Left hindlimb (tissue), 1 donor: ENCODE measurements around the gene NCKAP5.

Source experiments
- DNase-seq: peaks from one replicate; pipeline ENCODE4 v3.0.0-alpha.2; 2018

NCKAP5 gene

DNA sequence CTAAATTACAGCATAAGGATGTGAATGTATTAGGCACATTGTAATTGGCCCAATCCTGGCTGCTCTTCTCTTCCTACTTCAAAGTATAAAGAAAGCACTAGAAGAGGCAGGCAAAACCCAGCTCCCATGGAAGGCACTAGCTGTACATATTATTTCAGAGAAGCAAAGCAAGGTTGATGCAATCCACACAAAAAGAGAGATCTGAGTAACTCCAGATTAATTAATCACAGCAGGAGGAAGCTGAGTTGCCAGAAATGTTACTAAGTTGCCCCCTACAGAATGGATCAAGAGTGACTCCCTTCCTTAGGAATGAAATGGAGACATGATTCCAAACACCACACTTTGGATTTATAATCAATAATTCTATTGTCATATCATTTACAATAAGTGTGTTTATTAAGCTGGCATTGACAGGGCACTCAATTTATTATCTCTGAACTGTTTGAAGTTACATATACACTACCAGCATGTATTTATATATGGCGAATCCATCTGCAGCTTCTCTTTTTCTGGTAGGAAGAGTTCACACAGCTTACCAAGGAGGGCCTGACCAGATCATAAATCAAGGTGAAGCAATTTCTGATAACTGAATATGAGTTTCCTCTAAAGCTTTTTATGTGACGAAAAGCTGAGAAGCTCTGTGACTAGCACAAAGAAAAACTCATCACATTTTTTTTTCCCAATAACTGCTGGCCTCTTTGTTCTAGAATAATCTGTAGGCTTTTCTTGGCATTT is 505.2 kb downstream of the NCKAP5 start:
- no peak for DNase-seq

DNA sequence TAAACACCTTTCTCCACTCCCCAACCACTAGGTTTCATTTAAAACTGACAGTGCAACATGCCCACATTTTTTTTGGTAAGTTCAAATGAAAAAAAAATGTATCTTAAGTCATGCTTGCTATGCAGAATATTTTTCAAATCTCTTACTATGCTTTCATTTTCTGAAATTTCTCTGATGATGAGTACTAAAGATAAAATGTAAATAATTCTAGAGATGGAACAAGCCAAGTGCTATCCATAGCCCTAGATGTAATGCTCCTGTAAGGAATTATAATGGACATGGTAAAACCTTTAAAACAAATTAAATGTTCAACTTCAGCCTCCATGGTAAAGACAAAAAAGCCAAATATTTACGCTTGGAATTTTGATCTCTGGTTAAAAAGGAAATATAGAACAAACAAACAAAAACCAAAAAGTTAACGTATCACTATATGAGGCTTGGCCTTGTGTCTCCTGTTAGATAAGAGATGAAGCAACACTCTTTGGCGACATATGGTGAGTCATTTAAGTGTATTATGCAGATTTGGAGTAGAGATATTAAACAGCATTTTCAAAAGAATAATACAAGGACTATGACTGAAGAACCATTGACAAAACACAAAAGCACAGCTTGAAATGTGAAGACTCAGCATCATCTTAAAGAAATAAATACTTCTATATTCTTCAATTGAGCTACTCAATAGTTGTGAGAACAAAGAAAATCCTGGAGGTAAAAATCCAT is 506.2 kb downstream of the NCKAP5 start:
- DNase-seq, result no peak

DNA sequence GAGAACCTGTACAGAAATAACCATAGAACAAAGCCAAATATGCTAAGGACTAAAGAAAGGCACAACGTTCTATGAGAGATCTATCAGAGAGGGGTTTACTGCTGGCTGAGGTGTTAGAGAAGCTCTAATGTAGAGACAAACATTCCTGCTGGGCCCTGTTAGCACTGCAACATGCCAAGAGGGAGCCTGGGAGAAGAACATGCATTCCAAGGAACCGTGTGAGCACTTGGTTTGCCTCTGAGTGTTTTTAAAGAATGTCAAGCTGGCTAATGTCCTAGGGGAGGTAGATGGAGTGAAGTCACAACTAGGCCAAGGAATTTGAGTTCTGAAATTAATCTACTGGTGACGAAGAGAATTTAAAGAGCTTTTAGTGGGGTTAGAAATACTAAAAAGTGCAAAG is 514.0 kb downstream of the NCKAP5 start:
- DNase-seq, result no peak

DNA sequence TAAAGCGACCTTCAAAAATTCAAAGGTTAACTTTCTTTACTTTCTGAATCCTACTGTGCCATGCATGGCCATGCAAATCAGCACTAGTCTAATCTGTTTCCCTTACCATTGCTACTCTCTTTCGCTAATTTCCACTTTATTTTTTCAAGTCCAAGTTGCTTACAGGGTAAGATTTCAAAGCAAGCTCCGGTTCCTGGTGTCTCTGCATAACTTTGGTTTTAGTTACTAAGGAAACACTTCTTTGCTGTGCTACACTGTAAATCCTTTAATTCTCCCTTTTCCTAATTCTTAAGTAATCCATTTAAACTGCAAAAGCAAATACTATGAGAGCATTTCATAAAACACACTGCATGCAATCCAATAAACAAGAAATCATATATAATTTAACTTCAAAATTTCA is 514.7 kb downstream of the NCKAP5 start:
- no peak for DNase-seq

DNA sequence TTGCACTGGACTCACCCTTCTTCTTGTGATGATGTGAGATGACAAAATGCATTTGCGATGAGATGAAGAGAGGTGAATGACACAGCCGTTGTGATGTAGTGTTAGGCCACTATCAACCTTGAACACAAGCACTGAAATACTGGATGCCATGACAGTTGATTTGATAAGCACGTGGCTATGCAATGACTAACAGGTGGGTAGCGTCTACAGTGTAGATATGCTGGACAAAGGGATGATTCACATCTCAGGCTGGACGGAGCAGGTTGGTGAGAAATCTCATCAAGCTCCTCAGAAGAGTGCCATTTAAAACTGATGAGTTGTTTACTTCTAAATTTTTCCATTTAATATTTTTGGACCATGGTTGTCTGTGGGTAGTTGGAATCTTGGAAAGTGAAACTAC is 522.5 kb downstream of the NCKAP5 start:
- DNase-seq, result no peak

DNA sequence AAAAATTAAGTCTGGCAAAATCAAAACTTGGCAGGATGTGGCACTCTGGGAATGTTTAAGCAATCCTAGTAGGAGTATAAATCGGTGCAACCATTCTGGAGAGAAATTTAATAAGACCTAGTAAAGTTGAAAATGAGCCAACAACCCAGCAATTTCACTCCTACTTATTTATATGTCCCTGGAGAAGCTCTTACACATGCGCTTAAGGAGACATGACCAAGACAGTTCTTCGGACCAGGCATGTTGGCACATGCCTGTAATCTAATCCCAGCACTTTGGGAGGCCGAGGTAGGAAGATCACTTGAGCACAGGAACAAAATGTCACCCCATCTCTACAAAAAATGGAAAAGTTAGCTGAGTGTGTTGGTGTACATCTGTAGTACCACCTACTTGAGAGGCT is 523.7 kb downstream of the NCKAP5 start:
- DNase-seq, result no peak

DNA sequence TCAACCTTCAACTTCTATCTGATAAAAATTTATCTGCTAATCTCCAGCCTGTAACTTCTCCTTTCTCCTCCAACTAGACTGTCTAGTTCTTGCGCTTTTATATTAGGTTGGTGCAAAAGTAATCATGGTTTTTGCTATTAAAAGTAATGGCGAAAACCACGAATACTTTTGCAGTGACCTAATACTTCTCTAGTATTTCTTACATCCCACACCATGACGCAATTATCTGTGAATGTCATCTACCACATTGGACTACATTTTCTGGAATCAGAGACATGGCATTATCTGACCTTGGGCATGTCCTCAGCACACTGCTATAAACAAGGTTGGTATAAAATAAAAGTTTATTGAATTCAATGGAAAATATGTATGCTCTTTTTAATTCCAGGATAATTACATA is 528.1 kb downstream of the NCKAP5 start:
- DNase-seq, result no peak

DNA sequence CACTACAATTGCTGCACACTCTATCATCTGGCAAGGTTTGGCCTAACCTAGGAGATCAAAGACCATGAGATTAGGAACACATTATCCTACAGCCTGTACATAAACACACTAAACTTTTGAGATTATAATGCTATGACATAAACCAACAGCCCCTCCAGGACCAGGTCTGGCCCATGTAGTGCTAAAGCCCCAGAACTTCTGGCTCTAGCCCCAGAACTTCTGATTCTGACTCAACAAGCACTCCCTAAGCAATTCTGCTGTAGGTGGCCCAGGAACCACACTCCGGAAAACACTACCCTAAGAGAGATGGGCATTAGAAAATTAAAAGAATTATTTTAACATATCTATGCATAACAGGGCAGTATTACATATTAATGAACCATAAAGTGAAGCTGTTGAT is 528.7 kb downstream of the NCKAP5 start:
- DNase-seq, result no peak

DNA sequence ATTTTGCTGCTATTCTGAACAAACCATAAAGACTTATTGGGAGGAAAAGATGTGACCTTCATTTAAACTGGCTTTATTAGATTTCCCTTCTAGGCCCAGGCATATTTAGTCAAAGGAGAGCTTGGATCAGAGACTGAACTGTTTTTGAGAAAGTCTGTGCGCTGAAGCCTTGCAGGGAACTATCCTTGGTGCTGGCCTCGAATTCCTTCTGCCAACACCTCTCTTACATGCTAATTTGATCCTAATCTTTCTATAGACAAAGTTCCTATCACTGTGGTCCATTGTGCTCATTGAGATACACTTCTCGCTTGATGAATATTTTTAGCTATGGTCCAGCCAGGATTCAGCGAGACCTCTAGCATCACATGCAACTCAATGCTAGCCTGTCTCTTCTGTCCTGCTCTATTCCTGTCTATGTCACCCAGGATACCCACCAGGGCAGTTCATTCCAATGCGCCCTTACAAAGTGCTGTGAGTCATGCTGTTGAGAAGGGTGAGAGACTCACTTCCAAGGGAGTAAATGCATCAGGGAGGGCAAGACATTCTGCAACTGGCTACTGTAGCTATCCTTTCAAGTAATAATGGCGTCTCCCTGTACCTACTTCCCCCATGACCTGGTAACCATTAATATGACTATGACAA is 541.6 kb downstream of the NCKAP5 start:
- DNase-seq, result no peak

DNA sequence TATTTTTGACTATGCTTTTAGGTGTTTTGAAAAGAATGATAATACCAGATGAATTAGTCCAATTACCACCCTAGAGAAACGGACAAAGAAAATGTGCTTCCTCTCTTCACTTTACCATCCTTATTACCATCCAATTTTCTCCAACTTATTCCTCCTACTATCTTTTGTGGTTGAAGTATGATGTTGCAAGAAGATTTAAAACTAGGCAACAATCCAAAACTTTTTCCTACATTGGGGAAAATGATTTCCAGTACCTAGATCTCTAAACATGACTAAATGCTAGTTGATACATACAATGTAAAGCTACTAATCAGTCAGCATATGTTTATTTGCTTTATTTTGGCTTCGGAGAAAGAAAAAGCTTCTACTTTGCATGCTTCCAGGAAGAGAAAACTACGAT is 543.3 kb downstream of the NCKAP5 start:
- no peak for DNase-seq

DNA sequence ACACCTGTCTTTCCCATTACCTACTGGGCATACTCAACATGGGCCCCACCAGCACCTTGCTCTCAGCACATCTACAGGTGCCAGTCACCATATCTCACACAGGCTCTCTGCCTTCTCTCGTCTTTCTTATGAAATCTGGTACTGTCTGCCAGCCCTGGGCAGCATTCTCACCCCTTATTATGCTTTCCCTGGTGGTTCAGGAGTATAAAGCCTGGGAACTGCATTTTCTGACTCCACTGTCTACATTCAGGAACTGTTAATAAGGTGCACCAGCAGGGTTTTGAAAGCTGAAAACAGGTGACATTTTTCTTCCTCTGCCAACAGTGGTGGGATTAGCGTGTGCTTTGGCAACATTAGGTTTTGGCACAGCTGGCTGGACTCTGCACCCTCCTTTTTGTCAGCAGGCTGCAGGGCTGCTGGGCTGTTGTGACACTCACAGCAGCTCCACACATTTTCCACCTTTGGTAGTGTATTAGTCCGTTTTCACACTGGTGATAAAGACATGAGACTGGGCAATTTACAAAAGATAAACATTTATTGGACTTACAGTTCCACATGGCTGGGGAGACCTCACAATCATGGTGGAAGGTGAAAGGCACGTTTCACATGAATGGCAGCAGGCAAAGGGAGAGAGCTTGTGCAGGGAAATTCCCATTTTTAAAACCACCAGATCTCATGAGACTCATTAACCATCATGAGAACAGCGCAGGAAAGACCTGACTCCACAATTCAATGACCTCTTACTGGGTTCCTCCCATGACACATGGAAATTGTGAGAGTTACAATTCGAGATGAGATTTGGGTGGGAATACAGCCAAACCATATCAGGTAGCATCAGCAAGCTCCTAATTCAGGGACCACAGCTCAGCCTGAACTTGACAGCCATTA is 555.2 kb downstream of the NCKAP5 start:
- DNase-seq, result no peak

DNA sequence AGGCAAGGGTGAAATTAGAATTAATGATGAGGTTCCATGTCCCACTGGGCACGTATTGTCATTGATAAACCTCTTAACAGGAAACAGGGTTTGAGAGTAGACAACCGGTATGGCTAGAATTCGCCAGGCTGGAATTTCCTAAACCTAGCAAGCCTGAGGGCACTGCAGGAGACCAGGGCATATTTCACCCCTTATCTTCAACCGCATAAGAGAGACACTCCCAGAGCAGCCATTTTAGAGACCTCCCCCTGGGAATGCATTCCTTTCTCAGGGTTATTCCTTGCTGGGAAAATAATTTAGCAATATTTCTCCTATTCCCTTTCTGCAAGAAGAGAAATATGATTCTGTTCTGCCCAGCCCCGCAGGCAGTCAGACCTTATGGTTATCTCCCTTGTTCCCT is 563.6 kb downstream of the NCKAP5 start:
- DNase-seq, result no peak

DNA sequence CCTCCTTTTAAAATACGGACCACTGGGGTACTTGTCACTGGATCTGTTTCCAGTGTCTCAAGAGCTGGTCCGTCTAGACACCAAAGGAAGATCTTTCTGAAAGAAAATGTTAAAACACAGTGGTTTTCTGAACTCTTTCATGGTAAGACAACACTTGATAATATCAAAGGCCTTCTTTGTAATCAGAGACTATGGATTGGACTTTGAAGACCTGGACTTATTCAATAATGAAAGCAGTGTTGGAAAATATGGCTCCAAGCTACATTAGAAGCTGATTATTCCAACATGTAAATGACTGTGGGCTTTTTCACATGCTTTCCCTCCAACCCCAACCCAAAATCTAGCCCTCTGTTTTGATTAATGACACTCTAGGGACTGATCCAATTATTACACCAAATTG is 568.8 kb downstream of the NCKAP5 start:
- no peak for DNase-seq

DNA sequence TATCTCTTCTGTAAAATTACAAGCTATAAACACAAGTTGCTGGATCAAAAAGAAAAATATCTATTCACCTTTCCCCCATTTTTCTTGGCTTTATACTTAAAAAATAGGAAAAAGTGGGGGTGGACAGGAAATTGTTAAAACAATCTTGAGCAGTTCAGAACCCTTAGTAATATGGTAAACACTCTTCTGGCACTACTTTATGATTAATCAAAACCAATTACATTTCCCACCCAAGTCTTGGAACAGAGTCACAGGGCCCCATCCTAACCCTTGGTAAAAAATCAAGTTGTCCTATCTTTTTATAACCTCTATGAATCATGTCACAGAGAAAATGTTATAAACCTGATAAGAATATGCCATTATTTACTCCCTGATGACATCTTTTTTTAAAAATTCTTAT is 570.0 kb downstream of the NCKAP5 start:
- DNase-seq, result no peak

DNA sequence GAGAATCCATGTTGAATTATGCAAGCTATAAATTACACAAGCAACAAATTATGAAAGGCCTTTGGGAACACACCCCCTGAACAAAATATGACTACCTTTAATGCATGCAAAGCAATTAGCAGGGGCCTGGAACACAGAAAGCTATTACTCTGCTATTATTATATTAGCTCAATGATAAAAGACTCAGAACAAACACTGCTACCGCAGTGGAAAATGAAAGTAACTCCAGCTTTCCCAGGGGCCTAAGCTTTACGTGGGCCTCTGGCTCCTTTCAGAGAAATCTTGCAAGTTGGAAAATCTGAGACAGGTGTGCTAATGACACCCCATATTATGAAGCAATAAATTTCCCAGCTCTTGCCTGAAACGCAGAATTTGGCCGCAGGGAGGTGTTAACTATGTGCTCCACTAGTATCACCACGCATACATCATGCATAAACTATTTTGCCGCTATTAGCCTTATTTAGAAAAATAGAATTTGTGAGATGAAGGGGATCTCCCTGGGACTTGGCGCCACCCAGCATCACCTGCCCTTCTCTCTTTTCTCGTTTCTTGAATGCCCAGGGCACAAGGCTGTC is 576.7 kb downstream of the NCKAP5 start:
- DNase-seq, result no peak

DNA sequence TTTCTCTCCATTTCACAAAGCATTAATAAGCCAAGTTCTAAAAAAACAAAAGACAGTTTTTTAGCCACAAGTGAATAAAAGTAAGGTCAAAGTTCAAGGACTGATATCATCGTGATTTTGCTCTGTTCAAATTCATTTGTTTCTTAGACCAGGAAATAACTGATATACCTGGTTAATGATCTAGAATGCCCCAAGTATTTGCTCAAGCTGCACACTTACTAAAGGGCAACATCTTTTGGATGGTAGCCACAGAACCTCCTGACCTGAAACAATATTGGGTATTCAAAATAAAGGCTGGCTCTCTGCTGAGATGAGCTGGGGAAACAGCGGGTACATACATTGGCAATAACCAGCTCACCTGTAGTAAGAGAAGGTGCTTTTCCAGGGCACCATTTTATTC is 583.5 kb downstream of the NCKAP5 start:
- no peak for DNase-seq

DNA sequence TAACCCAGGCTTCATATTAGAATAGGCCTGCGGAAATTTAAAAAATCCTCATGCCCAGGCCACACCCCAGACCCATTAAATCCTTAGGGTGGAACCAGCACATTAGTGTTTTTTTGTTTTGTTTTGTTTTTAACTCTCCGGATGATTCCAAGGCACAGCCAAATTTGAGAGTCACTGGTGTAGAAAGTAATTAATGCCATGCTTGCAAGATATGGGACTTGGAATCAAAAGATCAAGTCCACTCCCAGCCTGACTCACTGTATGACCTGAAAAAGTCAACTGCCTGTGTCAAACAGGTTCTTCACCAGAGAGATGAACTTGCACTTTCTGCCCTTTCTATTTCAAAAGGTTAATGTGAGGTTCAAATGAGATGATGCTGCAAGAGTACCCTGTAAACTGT is 588.0 kb downstream of the NCKAP5 start:
- DNase-seq, result no peak

DNA sequence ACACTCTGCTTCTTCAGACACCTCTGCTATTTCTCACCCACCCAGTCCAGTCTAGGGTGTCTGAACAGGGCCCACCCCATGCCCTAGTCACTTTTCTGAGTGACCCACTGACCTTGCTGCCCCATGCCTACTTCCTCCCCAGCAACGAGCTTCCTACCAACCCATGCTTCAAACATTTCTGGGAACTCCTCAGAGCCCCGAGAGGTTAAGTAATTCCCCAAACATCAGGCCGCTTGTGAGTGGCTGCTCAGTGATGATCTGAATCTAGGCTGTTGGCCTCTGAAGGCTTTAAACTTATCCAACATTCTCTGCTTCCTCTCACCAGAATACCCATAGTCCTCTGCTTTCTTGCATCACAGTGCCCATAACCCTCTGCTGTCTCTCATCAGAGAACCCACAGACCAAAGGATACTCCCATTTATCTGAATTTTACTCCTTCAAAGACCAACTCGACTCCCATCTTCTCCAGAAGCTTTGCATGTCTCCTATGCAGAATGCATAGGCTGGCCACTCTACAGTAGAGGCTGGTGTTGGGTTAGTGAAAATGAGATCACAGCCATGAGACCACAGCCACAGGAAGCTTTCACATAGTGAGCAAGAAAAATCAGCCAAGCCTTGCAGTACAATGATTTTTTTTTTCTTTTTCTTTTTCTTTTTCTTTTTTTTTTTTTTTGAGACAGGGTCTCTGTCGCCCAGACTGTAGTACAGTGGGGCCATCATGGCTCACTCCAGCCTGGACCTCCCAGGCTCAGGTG is 588.7 kb downstream of the NCKAP5 start:
- DNase-seq, result no peak

DNA sequence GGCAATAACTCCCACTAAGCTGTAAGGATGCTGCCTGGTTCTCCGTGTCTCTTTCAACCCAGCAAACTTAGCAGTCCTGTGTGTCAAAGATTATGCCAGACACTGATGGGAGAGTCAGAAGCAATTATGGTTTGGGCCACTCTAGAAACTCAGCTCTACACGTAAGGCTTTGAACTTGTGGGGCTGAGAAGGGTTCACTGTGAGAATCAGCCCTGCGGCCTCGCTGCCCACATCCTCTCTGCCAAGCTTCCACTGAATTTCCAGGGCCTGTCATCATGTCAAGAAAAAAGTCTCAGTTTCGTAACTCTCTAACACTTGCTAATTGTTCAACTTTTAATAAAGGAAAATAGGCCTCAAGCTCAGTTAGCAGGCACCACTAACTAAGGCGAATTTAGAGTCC is 589.4 kb downstream of the NCKAP5 start:
- DNase-seq, result no peak

DNA sequence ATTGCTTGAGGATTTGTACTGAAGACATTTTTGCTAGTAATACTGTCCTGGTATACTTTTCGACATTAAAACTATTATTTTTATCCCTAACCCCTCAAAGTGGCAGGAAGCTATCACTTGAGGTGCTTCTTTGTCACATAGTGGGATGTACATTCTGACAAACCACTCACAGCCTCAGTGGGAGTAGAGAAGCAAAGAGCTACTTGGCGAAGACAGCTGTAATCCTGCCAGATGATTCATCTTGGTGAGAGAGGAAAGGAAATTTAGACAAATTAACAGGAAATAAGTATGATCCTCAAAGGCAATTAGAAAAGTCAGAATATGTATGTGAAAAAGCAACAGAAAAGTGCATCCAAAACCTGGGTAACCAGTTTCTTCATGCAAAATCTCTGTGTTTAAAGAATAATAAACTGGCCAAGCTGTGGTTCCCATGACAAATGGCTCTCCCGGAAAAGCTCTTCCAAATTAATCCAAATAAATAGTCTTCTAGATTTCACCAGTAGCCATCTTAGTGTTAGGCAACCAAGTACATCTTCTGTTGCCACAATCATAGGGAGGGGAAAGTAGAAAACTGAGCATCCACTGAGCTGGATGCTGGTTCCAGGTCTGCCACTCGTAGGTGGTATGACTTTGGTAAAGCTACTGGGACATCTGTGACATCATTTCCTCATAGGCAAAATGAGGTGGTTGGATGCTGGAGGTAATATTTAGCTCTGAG is 590.3 kb downstream of the NCKAP5 start:
- no peak for DNase-seq
